PC-9 (cell line): Measurements from ENCODE around the gene CAPN15.

Source experiments
- EZH2 ChIP-seq: fragments of 200-600 bp; sonication (generic); IDR thresholded peaks from 2 replicates; pipeline ENCODE4 v1.8.0; 2017; ENCODE audit warnings: antibody characterized with exemption, low read depth
- TF ChIP-seq, protein P1 (sequence below): fragments of 200-600 bp; sonication (generic); conservative IDR thresholded peaks from 2 replicates; pipeline ENCODE4 v1.6.1; 2017; ENCODE audit warnings: mixed run types, antibody characterized with exemption, mild to moderate bottlenecking, moderate library complexity

DNA sequence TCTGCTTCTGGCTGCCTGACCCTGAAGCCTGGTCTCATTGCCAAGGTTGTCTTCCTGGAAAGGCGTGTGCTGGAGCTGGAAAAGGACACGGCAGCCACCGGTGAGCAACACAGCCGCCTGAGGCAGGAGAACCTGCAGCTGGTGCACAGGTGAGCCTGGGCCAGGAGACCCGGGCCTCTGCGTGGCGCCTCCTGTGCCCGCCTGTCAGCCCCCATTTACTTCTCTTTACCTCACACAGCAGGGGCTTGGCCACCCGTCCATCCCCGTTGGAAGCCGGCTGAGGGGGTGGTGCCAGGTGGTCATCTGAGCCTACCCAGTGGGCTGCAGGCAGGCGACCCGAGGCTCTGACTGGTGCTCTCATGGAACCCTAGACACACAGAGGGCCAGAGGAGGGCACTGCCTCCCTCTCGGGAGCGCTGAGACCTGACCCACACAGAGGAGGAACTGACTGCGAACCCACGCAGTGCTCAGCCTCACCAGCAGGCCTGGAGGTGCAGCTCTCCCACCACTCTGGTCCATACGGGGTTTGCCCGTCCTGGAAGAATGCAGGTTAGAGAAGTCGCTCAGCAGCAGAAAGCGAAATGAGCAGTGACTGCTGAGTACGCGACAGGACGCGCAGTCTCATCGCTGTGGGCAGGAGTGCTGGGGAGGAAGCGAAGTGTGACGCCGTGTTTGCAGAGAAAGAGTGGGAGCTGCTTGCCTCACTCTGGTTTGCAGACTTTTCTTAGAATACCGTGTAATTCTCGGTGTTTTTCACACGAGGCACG is 21.9 kb upstream of the CAPN15 start:
- TF ChIP-seq, protein P1, sequence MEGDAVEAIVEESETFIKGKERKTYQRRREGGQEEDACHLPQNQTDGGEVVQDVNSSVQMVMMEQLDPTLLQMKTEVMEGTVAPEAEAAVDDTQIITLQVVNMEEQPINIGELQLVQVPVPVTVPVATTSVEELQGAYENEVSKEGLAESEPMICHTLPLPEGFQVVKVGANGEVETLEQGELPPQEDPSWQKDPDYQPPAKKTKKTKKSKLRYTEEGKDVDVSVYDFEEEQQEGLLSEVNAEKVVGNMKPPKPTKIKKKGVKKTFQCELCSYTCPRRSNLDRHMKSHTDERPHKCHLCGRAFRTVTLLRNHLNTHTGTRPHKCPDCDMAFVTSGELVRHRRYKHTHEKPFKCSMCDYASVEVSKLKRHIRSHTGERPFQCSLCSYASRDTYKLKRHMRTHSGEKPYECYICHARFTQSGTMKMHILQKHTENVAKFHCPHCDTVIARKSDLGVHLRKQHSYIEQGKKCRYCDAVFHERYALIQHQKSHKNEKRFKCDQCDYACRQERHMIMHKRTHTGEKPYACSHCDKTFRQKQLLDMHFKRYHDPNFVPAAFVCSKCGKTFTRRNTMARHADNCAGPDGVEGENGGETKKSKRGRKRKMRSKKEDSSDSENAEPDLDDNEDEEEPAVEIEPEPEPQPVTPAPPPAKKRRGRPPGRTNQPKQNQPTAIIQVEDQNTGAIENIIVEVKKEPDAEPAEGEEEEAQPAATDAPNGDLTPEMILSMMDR: no peak
- no peak for TF ChIP-seq EZH2
